HepG2 (cell line): ENCODE results near the gene EXOC7. TPM values are rescaled to one million over a fixed set of nuclear protein-coding genes. Genes with fewer than 3 reads are reported as not detected.

ENCODE experiments used
- ATAC-seq: fragments of 200-7000 bp; cut with Tn5 transposase; 3 replicates; pipeline ENCODE4 v1.9.1; 2020; ENCODE audit warnings: mild to moderate bottlenecking, moderate library complexity
- BruUV-seq: library from RNA; stranded (reverse); fragments of 400-500 nt; replicated peaks from 2 replicates; lab custom pipeline; 2021; lab: Mats Ljungman, UMichigan
- CTCF ChIA-PET: fragments of 300-600 bp; formaldehyde crosslinking; extraction: SDS; loops from one replicate; lab custom pipeline; 2021; ENCODE audit warnings: low total read pairs, inconsistent platforms, low intra/inter-chr PET ratio; lab: Yijun Ruan, JAX
- POLR2A ChIA-PET: fragments of 350-600 bp; sonication (Branson Sonifier 250); formaldehyde crosslinking; loops from one replicate; lab custom pipeline; 2020; ENCODE audit warnings: antibody characterized with exemption, inconsistent platforms; lab: Yijun Ruan, JAX
- DNase-seq: peaks from one replicate; pipeline ENCODE4 v3.0.0-alpha.2; 2015; ENCODE audit warnings: low spot score
- FAIRE-seq: peaks from 3 replicates; lab custom pipeline; 2011; peaks lifted over from hg19 to GRCh38; lab: Jason Lieb, UNC
- H2AFZ ChIP-seq: one replicate; pipeline ENCODE4 v1.6.1; 2011; ENCODE audit warnings: low read length, inconsistent platforms
- H3K27ac ChIP-seq: fragments of 300-600 bp; 3 replicates; pipeline ENCODE4 v1.8.0; 2011; ENCODE audit warnings: mixed run types, mild to moderate bottlenecking, mixed read lengths, low read length, inconsistent platforms; ENCODE audit not compliant: insufficient read depth; ENCODE audit errors: extremely low read length
- H3K27me3 ChIP-seq, 2 experiments: fragments of 200-600 bp in 1 of 2; 2 replicates in 1 of 2; 3 replicates in 1 of 2; pipeline versions ENCODE4 v1.6.0 to v1.8.0; 2011; ENCODE audit warnings: low read length in 2 of 2, mild to moderate bottlenecking in 2 of 2, moderate library complexity in 2 of 2, inconsistent platforms in 1 of 2; ENCODE audit not compliant: insufficient read depth in 2 of 2, control insufficient read depth in 1 of 2
- H3K36me3 ChIP-seq, 2 experiments: fragments of 200-600 bp in 1 of 2; replicated peaks in 1 of 2; 2 replicates in 1 of 2; 3 replicates in 1 of 2; pipeline versions ENCODE4 v1.5.1 to v1.8.0; 2011; ENCODE audit warnings: low read length in 2 of 2, inconsistent platforms in 1 of 2; ENCODE audit not compliant: insufficient read depth in 2 of 2, control insufficient read depth in 1 of 2
- H3K4me1 ChIP-seq: 2 replicates; pipeline ENCODE4 v1.5.1; 2012; ENCODE audit warnings: low read length, inconsistent platforms; ENCODE audit not compliant: insufficient read depth
- H3K4me2 ChIP-seq: 2 replicates; pipeline ENCODE4 v1.6.0; 2011; ENCODE audit warnings: low read depth, low read length, inconsistent platforms
- H3K4me3 ChIP-seq, 3 experiments: fragments of 200-600 bp in 1 of 3; sonication (generic), shearing (Covaris generic) in 1 of 3; replicated peaks in 1 of 3; 2 replicates each; pipeline ENCODE4 v1.5.1; 2011 to 2016; ENCODE audit warnings: low read length in 3 of 3, inconsistent platforms in 2 of 3, low read depth in 2 of 3, mild to moderate bottlenecking in 2 of 3, control low read depth in 1 of 3, mixed read lengths in 1 of 3; ENCODE audit not compliant: insufficient read depth in 1 of 3
- H3K79me2 ChIP-seq: one replicate; pipeline ENCODE4 v1.6.1; 2011; ENCODE audit warnings: low read length, inconsistent platforms; ENCODE audit not compliant: insufficient read depth
- H3K9ac ChIP-seq: 2 replicates; pipeline ENCODE4 v1.6.0; 2011; ENCODE audit warnings: mild to moderate bottlenecking, low read depth, low read length, inconsistent platforms; ENCODE audit not compliant: insufficient read depth
- H3K9me3 ChIP-seq: 2 replicates; pipeline ENCODE4 v1.5.1; 2012; ENCODE audit warnings: mild to moderate bottlenecking, low read length
- H4K20me1 ChIP-seq: 2 replicates; pipeline ENCODE4 v1.6.0; 2011; ENCODE audit warnings: inconsistent platforms, mild to moderate bottlenecking, low read length, moderate library complexity; ENCODE audit not compliant: insufficient read depth
- CC2D1A ChIP-seq: sonication (generic); formaldehyde crosslinking; IDR thresholded peaks from 2 replicates; pipeline ENCODE4 v1.8.1; 2023; ENCODE audit warnings: mild to moderate bottlenecking, missing genetic modification reagents
- CENPBD1 ChIP-seq: sonication (generic); formaldehyde crosslinking; IDR thresholded peaks from 2 replicates; pipeline ENCODE4 v1.8.0; 2022; ENCODE audit warnings: missing genetic modification reagents, low read depth, mild to moderate bottlenecking, borderline replicate concordance
- FLYWCH1 ChIP-seq: sonication (generic); formaldehyde crosslinking; IDR thresholded peaks from 2 replicates; pipeline ENCODE4 v1.8.1; 2023; ENCODE audit warnings: mild to moderate bottlenecking, missing genetic modification reagents
- HMGXB4 ChIP-seq, 2 experiments: sonication (generic) in 1 of 2; formaldehyde crosslinking in 1 of 2; IDR thresholded peaks; 2 replicates each; pipeline versions ENCODE4 v1.4.0 to v1.6.1; 2018 to 2020; ENCODE audit warnings: missing genetic modification reagents in 2 of 2, borderline replicate concordance in 1 of 2, low read depth in 1 of 2, mild to moderate bottlenecking in 1 of 2, missing biosample characterization in 1 of 2
- NFE2 ChIP-seq: sonication (generic); formaldehyde crosslinking; IDR thresholded peaks from 2 replicates; pipeline ENCODE4 v1.4.0; 2020; ENCODE audit warnings: missing genetic modification reagents
- POLR2AphosphoS2 ChIP-seq: IDR thresholded peaks from 2 replicates; pipeline ENCODE4 v1.6.1; 2011; ENCODE audit warnings: low read depth, low read length, improper control_type of control experiment
- RBM22 ChIP-seq: fragments of 200-400 bp; formaldehyde crosslinking; optimal IDR thresholded peaks from 2 replicates; pipeline ENCODE3; 2017; ENCODE audit warnings: mild to moderate bottlenecking, low read length, moderate library complexity
- RFX1 ChIP-seq: fragments of 450-650 bp; IDR thresholded peaks from 2 replicates; pipeline ENCODE4 v1.6.1; 2017
- THAP7 ChIP-seq: sonication (generic); formaldehyde crosslinking; IDR thresholded peaks from 2 replicates; pipeline ENCODE4 v1.8.1; 2023; ENCODE audit warnings: mild to moderate bottlenecking, missing genetic modification reagents
- ZFYVE20 ChIP-seq: sonication (generic); formaldehyde crosslinking; IDR thresholded peaks from 2 replicates; pipeline ENCODE4 v1.8.0; 2023; ENCODE audit warnings: low read depth, mild to moderate bottlenecking, moderate library complexity, missing genetic modification reagents, borderline replicate concordance
- ZMAT5 ChIP-seq: sonication (generic); formaldehyde crosslinking; IDR thresholded peaks from 2 replicates; pipeline ENCODE4 v1.5.0; 2020; ENCODE audit warnings: mild to moderate bottlenecking, low read depth, missing genetic modification reagents, borderline replicate concordance
- ZNF709 ChIP-seq: sonication (generic); formaldehyde crosslinking; IDR thresholded peaks from 2 replicates; pipeline ENCODE4 v1.5.0; 2020; ENCODE audit warnings: mild to moderate bottlenecking, missing genetic modification reagents
- ZNF775 ChIP-seq: sonication (generic); formaldehyde crosslinking; IDR thresholded peaks from 2 replicates; pipeline ENCODE4 v1.4.0; 2020; ENCODE audit warnings: missing genetic modification reagents, mild to moderate bottlenecking, moderate library complexity, borderline replicate concordance
- ZNF879 ChIP-seq: sonication (generic); formaldehyde crosslinking; IDR thresholded peaks from 2 replicates; pipeline ENCODE4 v1.8.1; 2023; ENCODE audit warnings: missing genetic modification reagents
- WGBS: methylation state at CpG from one replicate; pipeline ENCODE4 v1.1.6; 2017; ENCODE audit warnings: low lambda C conversion rate; 5-methylcytosine and 5-hydroxymethylcytosine counted together
- in situ Hi-C: cut with HindIII; loops from 2 replicates; pipeline ENCODE4 v1.10.0; 2017; ENCODE audit warnings: low pct_unique_long_range_greater_than_20kb; ENCODE audit not compliant: extremely low pct_ligation_motif_present
- intact Hi-C: fragments of 100-400 bp; cut with micrococcal nuclease; formaldehyde crosslinking; loops from one replicate; pipeline ENCODE4 v1.10.0; 2022; ENCODE audit not compliant: unreplicated experiment
- polyA plus RNA-seq, 8 experiments: library from polyadenylated mRNA; depleted of rRNA in 3 of 8; stranded (reverse) in 7 of 8; unstranded in 1 of 8; fragments of >200 nt; fragmentation: Illumina TruSeq in 4 of 8; extraction: Trizol in 4 of 8; gene quantifications; 2 replicates each; pipeline versions ENCODE4 v1.2.1 to v1.2.3, GENCODE V29; 2011 to 2016; ENCODE audit warnings: low read depth in 4 of 8, missing spikeins in 1 of 8, mixed read lengths in 1 of 8; ENCODE audit not compliant: insufficient read depth in 1 of 8
- total RNA-seq, 5 experiments: library from RNA; depleted of rRNA; stranded (reverse); fragments of >200 nt; fragmentation: Illumina TruSeq; extraction: Trizol; gene quantifications; 2 replicates each; pipeline ENCODE4 v1.2.3, GENCODE V29; 2016; ENCODE audit warnings: low read depth in 1 of 5

EXOC7 gene
- total and polyA plus RNA-seq, 2 of the 13 experiments (the other 11 are each of a cell fraction or from before 2014, with no cell fraction given): 86.9 to 116 TPM

- no peak for TF ChIP-seq RBM22
- TF ChIP-seq, all 625 proteins: peak for 0
Observed at GRCh38 chr17:76150712-76151622, 47.4 kb upstream of the EXOC7 start (continued).

GRCh38 chr17:76149214-76149613 is 45.6 kb upstream of the EXOC7 start:
- Histone ChIP-seq H3K4me3 (no peak overlapping the region), H4K20me1 (no peaks in the 10 kb centered on the region), H3K79me2 (no peaks in the 10 kb centered on the region), H3K36me3 (no peaks in the 10 kb centered on the region), H3K4me2 (no peak overlapping the region), H3K27ac (no peak overlapping the region), H3K9me3 (no peaks in the 10 kb centered on the region), H2AFZ (no peak overlapping the region), H3K9ac (no peak overlapping the region), H3K27me3 (peaks cover 0 to 14% of the 10 kb centered on the region in 2 experiments; a peak in 4 of 5 replicates), H3K4me1 (peaks cover 24% of the 10 kb centered on the region)
- WGBS: 40% methylated on average over 7 of the region's 10 CpGs
- CTCF ChIA-PET: no interaction called here
- intact Hi-C loops (no loop called here), in situ Hi-C loops (no loop called here)
- POLR2A ChIA-PET: no interaction called here
- no peak for FAIRE-seq
- no peak for TF ChIP-seq CC2D1A (CRISPR knock-in tag)
- no peak for TF ChIP-seq ZFYVE20 (CRISPR knock-in tag)
- no peak for TF ChIP-seq ZNF879 (CRISPR knock-in tag)
- no peak for TF ChIP-seq CENPBD1 (CRISPR knock-in tag)
- TF ChIP-seq FLYWCH1 (CRISPR knock-in tag): no peak
- no peak for TF ChIP-seq ZNF775 (CRISPR knock-in tag)
- no peak for TF ChIP-seq ZMAT5 (CRISPR knock-in tag)
- no peak for TF ChIP-seq NFE2 (CRISPR knock-in tag)
- no peak for TF ChIP-seq HMGXB4 (CRISPR knock-in tag; IDR thresholded peaks at IDR 0.05; ENCODE audit: borderline replicate concordance in 1 of 2, low read depth in 1 of 2)
- no peak for TF ChIP-seq THAP7 (CRISPR knock-in tag)
- no peak for TF ChIP-seq POLR2AphosphoS2
- no peak for TF ChIP-seq RFX1
- TF ChIP-seq ZNF709 (CRISPR knock-in tag): no peak
- no peak for ATAC-seq
- BruUV-seq: no TSS peak
- DNase-seq: no peak
